ENCODE data around the gene CD34.
"Not testable (repeated sequence)": the region's sequence is repeated elsewhere in the genome, so short reads cannot be mapped to it uniquely, and the experiment has no call there.

CD34 gene

GRCh38 chr1:207885129-207886032 lies 25.5 kb downstream of the CD34 start:
- no peak overlapping the region for H3K9ac ChIP-seq (ENCODE audit: low read depth, low read length)
- H3K4me3 ChIP-seq (ENCODE audit: low read length) = no peak overlapping the region
- no peaks in the 10 kb centered on the region for H3K36me3 ChIP-seq (ENCODE audit: insufficient read depth, low read length)
- H3K27ac ChIP-seq (ENCODE audit: low read depth, low read length) = no peak overlapping the region
- H3K27me3 ChIP-seq (ENCODE audit: insufficient read depth, low read length) = 0 out of 2 replicates have a peak, but pooled peaks cover 3% of the 10 kb centered on the region
- 44% methylated on average over 9 of the region's 9 CpGs for WGBS
- no peaks in the 10 kb centered on the region for H3K4me1 ChIP-seq (ENCODE audit: insufficient read depth, low read length)
- no peaks in the 10 kb centered on the region for H3K9me3 ChIP-seq (ENCODE audit: insufficient read depth, low read depth, low read length)

- 90% methylated on average over 9 of the region's 9 CpGs for WGBS
- Histone ChIP-seq H3K9ac (ENCODE audit: low read depth, low read length) (no peak overlapping the region), H3K4me3 (ENCODE audit: low read length) (no peak overlapping the region), H3K27ac (ENCODE audit: low read depth, low read length) (no peak overlapping the region), H3K4me1 (ENCODE audit: insufficient read depth, low read length) (no peaks in the 10 kb centered on the region), H3K9me3 (ENCODE audit: insufficient read depth, low read depth, low read length) (no peaks in the 10 kb centered on the region), H3K27me3 (ENCODE audit: insufficient read depth, low read length) (0 out of 2 replicates have a peak, but pooled peaks cover 3% of the 10 kb centered on the region), H3K36me3 (ENCODE audit: insufficient read depth, low read length) (no peaks in the 10 kb centered on the region)
These were observed 26.5 kb downstream of the CD34 start for GRCh38 chr1:207884266-207885029.

GRCh38 chr1:207883660-207884250 lies 27.2 kb downstream of the CD34 start:
- no peak overlapping the region for H3K9ac ChIP-seq (ENCODE audit: low read depth, low read length)
- H3K27me3 ChIP-seq (ENCODE audit: insufficient read depth, low read length) = 0 out of 2 replicates have a peak, but pooled peaks cover 3% of the 10 kb centered on the region
- 92% methylated on average over 2 of the region's 2 CpGs for WGBS
- H3K4me3 ChIP-seq (ENCODE audit: low read length) = no peak overlapping the region
- H3K36me3 ChIP-seq (ENCODE audit: insufficient read depth, low read length) = no peaks in the 10 kb centered on the region
- H3K27ac ChIP-seq (ENCODE audit: low read depth, low read length) = no peak overlapping the region
- no peaks in the 10 kb centered on the region for H3K4me1 ChIP-seq (ENCODE audit: insufficient read depth, low read length)
- no peaks in the 10 kb centered on the region for H3K9me3 ChIP-seq (ENCODE audit: insufficient read depth, low read depth, low read length)

- WGBS = 90% methylated on average over 5 of the region's 5 CpGs
- Histone ChIP-seq H3K4me3 (ENCODE audit: low read length) (no peak overlapping the region), H3K36me3 (ENCODE audit: insufficient read depth, low read length) (no peaks in the 10 kb centered on the region), H3K27ac (ENCODE audit: low read depth, low read length) (no peak overlapping the region), H3K9ac (ENCODE audit: low read depth, low read length) (no peak overlapping the region), H3K4me1 (ENCODE audit: insufficient read depth, low read length) (no peaks in the 10 kb centered on the region), H3K27me3 (ENCODE audit: insufficient read depth, low read length) (0 out of 2 replicates have a peak, but pooled peaks cover 3% of the 10 kb centered on the region), H3K9me3 (ENCODE audit: insufficient read depth, low read depth, low read length) (no peaks in the 10 kb centered on the region)
These were observed 27.7 kb downstream of the CD34 start for GRCh38 chr1:207883104-207883651.

DNA sequence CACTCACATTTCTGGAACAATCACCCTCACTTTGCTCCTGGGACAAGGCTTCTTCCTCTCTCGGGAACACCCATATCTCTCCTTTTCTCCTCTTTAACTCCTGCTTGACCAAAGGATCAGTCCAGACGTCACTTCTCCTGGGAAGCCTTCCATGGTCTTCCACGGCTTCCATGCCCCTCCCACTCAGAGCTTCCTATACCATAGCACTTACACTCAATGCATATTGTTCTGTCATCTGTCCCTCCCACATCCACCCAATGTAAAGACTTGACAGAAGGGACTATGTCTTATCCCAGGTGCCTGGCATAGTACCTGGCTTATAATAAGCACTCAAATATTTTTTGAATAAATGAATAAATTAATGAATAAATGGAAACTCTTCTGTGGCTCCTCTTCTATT lies 28.2 kb downstream of the CD34 start:
- Histone ChIP-seq H3K9me3 (ENCODE audit: insufficient read depth, low read depth, low read length) (no peaks in the 10 kb centered on the region), H3K36me3 (ENCODE audit: insufficient read depth, low read length) (no peaks in the 10 kb centered on the region), H3K4me3 (ENCODE audit: low read length) (no peak overlapping the region), H3K27ac (ENCODE audit: low read depth, low read length) (no peak overlapping the region), H3K4me1 (ENCODE audit: insufficient read depth, low read length) (no peaks in the 10 kb centered on the region), H3K9ac (ENCODE audit: low read depth, low read length) (no peak overlapping the region), H3K27me3 (ENCODE audit: insufficient read depth, low read length) (0 out of 2 replicates have a peak, but pooled peaks cover 3% of the 10 kb centered on the region)
- WGBS = 60% methylated on average over 3 of the region's 3 CpGs

- Histone ChIP-seq H3K4me3 (ENCODE audit: low read length) (no peak overlapping the region), H3K27ac (ENCODE audit: low read depth, low read length) (no peak overlapping the region), H3K9ac (ENCODE audit: low read depth, low read length) (no peak overlapping the region), H3K4me1 (ENCODE audit: insufficient read depth, low read length) (no peaks in the 10 kb centered on the region), H3K9me3 (ENCODE audit: insufficient read depth, low read depth, low read length) (no peaks in the 10 kb centered on the region), H3K36me3 (ENCODE audit: insufficient read depth, low read length) (no peaks in the 10 kb centered on the region), H3K27me3 (ENCODE audit: insufficient read depth, low read length) (no peaks in the 10 kb centered on the region)
- WGBS = 93% methylated on average over 1 of the region's 1 CpG
These were observed 32.0 kb downstream of the CD34 start for GRCh38 chr1:207878939-207879338.

GRCh38 chr1:207877914-207878313 lies 33.0 kb downstream of the CD34 start:
- not testable (repeated sequence) for H3K36me3 ChIP-seq (ENCODE audit: insufficient read depth, low read length); H3K4me3 ChIP-seq (ENCODE audit: low read length); H3K27me3 ChIP-seq (ENCODE audit: insufficient read depth, low read length); H3K9me3 ChIP-seq (ENCODE audit: insufficient read depth, low read depth, low read length); H3K27ac ChIP-seq (ENCODE audit: low read depth, low read length); H3K9ac ChIP-seq (ENCODE audit: low read depth, low read length); H3K4me1 ChIP-seq (ENCODE audit: insufficient read depth, low read length)
- WGBS = 94% methylated on average over 3 of the region's 5 CpGs

- WGBS = 58% methylated on average over 4 of the region's 4 CpGs
- Histone ChIP-seq H3K4me1 (ENCODE audit: insufficient read depth, low read length) (no peaks in the 10 kb centered on the region), H3K27ac (ENCODE audit: low read depth, low read length) (no peak overlapping the region), H3K4me3 (ENCODE audit: low read length) (no peak overlapping the region), H3K27me3 (ENCODE audit: insufficient read depth, low read length) (no peaks in the 10 kb centered on the region), H3K9me3 (ENCODE audit: insufficient read depth, low read depth, low read length) (no peaks in the 10 kb centered on the region), H3K9ac (ENCODE audit: low read depth, low read length) (no peak overlapping the region), H3K36me3 (ENCODE audit: insufficient read depth, low read length) (no peaks in the 10 kb centered on the region)
These were observed 34.8 kb downstream of the CD34 start for GRCh38 chr1:207876131-207876530.

GRCh38 chr1:207875532-207875931 lies 35.4 kb downstream of the CD34 start:
- Histone ChIP-seq H3K27ac (ENCODE audit: low read depth, low read length) (no peak overlapping the region), H3K4me1 (ENCODE audit: insufficient read depth, low read length) (no peaks in the 10 kb centered on the region), H3K4me3 (ENCODE audit: low read length) (no peak overlapping the region), H3K27me3 (ENCODE audit: insufficient read depth, low read length) (0 out of 2 replicates have a peak, but pooled peaks cover 5% of the 10 kb centered on the region), H3K9ac (ENCODE audit: low read depth, low read length) (no peak overlapping the region), H3K36me3 (ENCODE audit: insufficient read depth, low read length) (no peaks in the 10 kb centered on the region), H3K9me3 (ENCODE audit: insufficient read depth, low read depth, low read length) (no peaks in the 10 kb centered on the region)
- WGBS = 91% methylated on average over 4 of the region's 4 CpGs

DNA sequence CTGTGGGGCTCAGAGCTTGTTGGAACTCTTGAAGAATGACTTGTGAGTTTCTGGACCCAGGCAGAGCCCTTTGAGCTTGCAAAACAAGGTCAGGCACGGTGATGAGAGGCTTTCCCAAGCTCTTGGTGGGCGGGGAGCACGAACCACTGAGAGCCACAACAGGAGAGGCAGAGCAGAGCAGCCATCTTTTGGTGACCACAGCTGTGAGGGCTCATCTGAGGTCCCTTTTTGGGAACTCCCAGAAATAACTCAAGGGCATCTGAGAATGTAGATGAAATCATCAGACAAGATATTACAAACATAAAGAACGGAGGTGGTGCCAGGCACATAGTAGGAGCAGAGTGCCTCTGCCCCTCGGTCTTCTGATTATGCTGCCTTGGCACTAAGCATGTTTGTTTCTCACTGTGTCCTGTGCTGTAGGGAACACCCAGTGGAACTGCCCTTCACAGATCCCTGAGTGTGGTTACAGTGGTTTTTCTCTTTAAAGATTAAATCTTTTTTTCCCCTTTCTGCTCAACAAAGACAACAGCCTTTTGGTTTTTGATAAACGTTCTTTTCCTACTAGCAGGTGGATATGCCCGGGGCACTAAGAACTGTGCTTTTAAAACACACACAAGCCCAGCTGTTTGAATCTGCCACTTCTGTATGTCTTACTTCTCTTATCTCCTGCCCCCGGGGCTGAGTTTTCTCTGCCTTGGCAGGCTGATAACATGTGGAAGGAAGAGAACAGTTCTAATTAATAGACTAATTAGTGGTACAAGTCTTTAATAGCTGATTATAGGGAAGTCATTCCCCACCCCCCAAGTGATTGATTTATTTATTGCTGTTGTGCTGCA lies 37.7 kb downstream of the CD34 start:
- no peak overlapping the region for H3K27ac ChIP-seq (ENCODE audit: low read depth, low read length)

More for the DNA sequence above, 37.7 kb downstream of the CD34 start:
- WGBS = 74% methylated on average over 7 of the region's 8 CpGs
- Histone ChIP-seq H3K9ac (ENCODE audit: low read depth, low read length) (no peak overlapping the region), H3K9me3 (ENCODE audit: insufficient read depth, low read depth, low read length) (no peaks in the 10 kb centered on the region), H3K4me1 (ENCODE audit: insufficient read depth, low read length) (no peaks in the 10 kb centered on the region), H3K4me3 (ENCODE audit: low read length) (no peak overlapping the region), H3K36me3 (ENCODE audit: insufficient read depth, low read length) (no peaks in the 10 kb centered on the region), H3K27me3 (ENCODE audit: insufficient read depth, low read length) (peaks cover 23% of the 10 kb centered on the region)
